Measurements from ENCODE around the gene GPSM1. TPM values are rescaled to one million over a fixed set of nuclear protein-coding genes. Genes with fewer than 3 reads are reported as not detected.
"Not testable (repeated sequence)": the region's sequence is repeated elsewhere in the genome, so short reads cannot be mapped to it uniquely, and the experiment has no call there.

Gene GPSM1
- total RNA-seq, 1 donor from 2014 or later: 19.2 TPM

- DNase-seq (no peak), ATAC-seq (no peak)
- H3K27ac ChIP-seq: no peak overlapping the region
- H3K4me1 ChIP-seq: peaks cover 19% of the 10 kb centered on the region
- peaks cover 46% of the 10 kb centered on the region for H3K36me3 ChIP-seq
- intact Hi-C loops (cut with DNase I): no loop called here
- H3K27me3 ChIP-seq (ENCODE audit: low read depth): no peaks in the 10 kb centered on the region
- TF ChIP-seq CTCF (IDR thresholded peaks at IDR 0.05): no peak
- no peak overlapping the region for H3K4me3 ChIP-seq
- H3K9me3 ChIP-seq: no peaks in the 10 kb centered on the region
Measured at GRCh38 chr9:136405481-136405880, 78.1 kb downstream of the GPSM1 start.

- H3K9me3 ChIP-seq; ATAC-seq; H3K27me3 ChIP-seq (ENCODE audit: low read depth); DNase-seq; H3K4me3 ChIP-seq; H3K27ac ChIP-seq; intact Hi-C loops (cut with DNase I): not testable (repeated sequence)
- H3K4me1 ChIP-seq: peaks cover 17% of the 10 kb centered on the region
- peaks cover 46% of the 10 kb centered on the region for H3K36me3 ChIP-seq
Measured at GRCh38 chr9:136405904-136406303, 78.6 kb downstream of the GPSM1 start.

GRCh38 chr9:136407061-136407460 lies 79.7 kb downstream of the GPSM1 start:
- intact Hi-C loops (cut with DNase I); H3K4me3 ChIP-seq; ATAC-seq; DNase-seq; H3K27me3 ChIP-seq (ENCODE audit: low read depth); H3K27ac ChIP-seq; H3K9me3 ChIP-seq: not testable (repeated sequence)
- Histone ChIP-seq H3K36me3 (peaks cover 48% of the 10 kb centered on the region), H3K4me1 (peaks cover 28% of the 10 kb centered on the region)

- intact Hi-C loops (cut with DNase I): no loop called here
- no peaks in the 10 kb centered on the region for H3K27me3 ChIP-seq (ENCODE audit: low read depth)
- peaks cover 57% of the 10 kb centered on the region for H3K36me3 ChIP-seq
- ATAC-seq: no peak
- no peak overlapping the region for H3K4me3 ChIP-seq
- H3K4me1 ChIP-seq: peaks cover 28% of the 10 kb centered on the region
- H3K27ac ChIP-seq: no peak overlapping the region
- no peak for TF ChIP-seq CTCF (IDR thresholded peaks at IDR 0.05)
- no peak for DNase-seq
- H3K9me3 ChIP-seq: no peaks in the 10 kb centered on the region
Measured at GRCh38 chr9:136407911-136408310, 80.6 kb downstream of the GPSM1 start.

Other genes with a start within 250 kb of the GPSM1 start
- 27.0 TPM for gene NACC2, start 232.2 kb upstream of the GPSM1 start, total RNA-seq
- gene TMEM250, start 208.7 kb upstream of the GPSM1 start, total RNA-seq: 31.2 TPM
- gene LHX3, start 122.4 kb upstream of the GPSM1 start, total RNA-seq: not detected
- 10.5 TPM for gene QSOX2, start 81.7 kb upstream of the GPSM1 start, total RNA-seq
- 6.6 TPM for gene CCDC187, start 23.4 kb upstream of the GPSM1 start, total RNA-seq
- gene DNLZ, start 36.2 kb downstream of the GPSM1 start, total RNA-seq: 12.9 TPM
- 15.0 TPM for gene CARD9, start 46.1 kb downstream of the GPSM1 start, total RNA-seq
- gene SNAPC4, start 72.6 kb downstream of the GPSM1 start, total RNA-seq: 7.4 TPM
- 34.3 TPM for gene ENTR1, start 83.1 kb downstream of the GPSM1 start, total RNA-seq
- 43.2 TPM for gene PMPCA, start 83.1 kb downstream of the GPSM1 start, total RNA-seq
- gene INPP5E, start 112.3 kb downstream of the GPSM1 start, total RNA-seq: 13.8 TPM
- gene SEC16A, start 155.5 kb downstream of the GPSM1 start, total RNA-seq: 66.5 TPM
- gene NOTCH1, start 218.5 kb downstream of the GPSM1 start, total RNA-seq: 91.4 TPM

Measured in lower lobe of right lung (tissue), 2 donors.